Upper lobe of left lung (tissue), 6 donors: ENCODE data around the gene TPM4. TPM values are rescaled to one million over a fixed set of nuclear protein-coding genes. Genes with fewer than 3 reads are reported as not detected.

Source experiments
- ATAC-seq, 2 donors: fragments of 200-7000 bp; cut with Tn5 transposase; one replicate each; pipeline ENCODE4 v1.9.1; 2022; ENCODE audit warnings: mild to moderate bottlenecking in 2 of 2, moderate library complexity in 2 of 2; ENCODE audit not compliant: low FRiP score in 2 of 2
- DNase-seq, 2 donors: peaks; one replicate each; pipeline ENCODE4 v3.0.0-alpha.2; 2019 to 2020
- H3K27ac ChIP-seq, 4 donors: fragments of 200-600 bp; sonication (generic); one replicate each; pipeline ENCODE4 v1.5.1; 2016 to 2019
- H3K27me3 ChIP-seq, 4 donors: fragments of 200-600 bp; sonication (generic); one replicate each; pipeline ENCODE4 v1.5.1; 2017 to 2019
- H3K36me3 ChIP-seq, 4 donors: fragments of 200-600 bp; sonication (generic); one replicate each; pipeline ENCODE4 v1.5.1; 2016 to 2019
- H3K4me1 ChIP-seq, 4 donors: fragments of 200-600 bp; sonication (generic); one replicate each; pipeline ENCODE4 v1.5.1; 2018 to 2019
- H3K4me3 ChIP-seq, 4 donors: fragments of 200-600 bp; sonication (generic); one replicate each; pipeline ENCODE4 v1.5.1; 2017 to 2019; ENCODE audit warnings: mild to moderate bottlenecking in 2 of 4, moderate library complexity in 1 of 4
- H3K9me3 ChIP-seq, 4 donors: fragments of 200-600 bp; sonication (generic); one replicate each; pipeline ENCODE4 v1.5.1; 2018 to 2019
- CTCF ChIP-seq, 6 experiments: fragments of 450-650 bp in 4 of 6; fragments of 200-600 bp in 2 of 6; sonication (generic) in 2 of 6; IDR thresholded peaks; one replicate each; pipeline ENCODE4 v1.5.1; 2016 to 2019; ENCODE audit warnings: antibody characterized with exemption in 6 of 6
- EP300 ChIP-seq, 4 donors: sonication (generic); formaldehyde crosslinking; IDR thresholded peaks; one replicate each; pipeline ENCODE4 v1.5.1; 2017; ENCODE audit warnings: antibody characterized with exemption in 4 of 4, control low read depth in 2 of 4
- POLR2A ChIP-seq, 4 donors: fragments of 450-650 bp; IDR thresholded peaks; one replicate each; pipeline ENCODE4 v1.5.1; 2016 to 2017; ENCODE audit warnings: antibody characterized with exemption in 4 of 4, mild to moderate bottlenecking in 2 of 4
- POLR2AphosphoS5 ChIP-seq, 2 donors: sonication (generic); formaldehyde crosslinking; IDR thresholded peaks; one replicate each; pipeline ENCODE4 v1.5.1; 2017; ENCODE audit warnings: antibody characterized with exemption in 2 of 2
- WGBS, 2 donors: methylation state at CpG; one replicate each; pipeline ENCODE4 v1.1.5; 2017 to 2018; 5-methylcytosine and 5-hydroxymethylcytosine counted together
- total RNA-seq, 6 donors: library from RNA; depleted of rRNA in 4 of 6; stranded (reverse); fragments of >200 nt in 4 of 6; gene quantifications; one replicate each; pipeline versions ENCODE4 v1.1.0 to v1.2.1, GENCODE V29; 2016 to 2021
- donor health status: DM: no; HTN: no; CAD: no; lungs with moderate emphysema.
- donor health status: DM: no; HTN: yes; CAD: no; lungs with severe emphysema.

The TPM4 gene
- total RNA-seq, 6 donors from 2014 or later, result 258 to 569 (median 392) TPM

DNA sequence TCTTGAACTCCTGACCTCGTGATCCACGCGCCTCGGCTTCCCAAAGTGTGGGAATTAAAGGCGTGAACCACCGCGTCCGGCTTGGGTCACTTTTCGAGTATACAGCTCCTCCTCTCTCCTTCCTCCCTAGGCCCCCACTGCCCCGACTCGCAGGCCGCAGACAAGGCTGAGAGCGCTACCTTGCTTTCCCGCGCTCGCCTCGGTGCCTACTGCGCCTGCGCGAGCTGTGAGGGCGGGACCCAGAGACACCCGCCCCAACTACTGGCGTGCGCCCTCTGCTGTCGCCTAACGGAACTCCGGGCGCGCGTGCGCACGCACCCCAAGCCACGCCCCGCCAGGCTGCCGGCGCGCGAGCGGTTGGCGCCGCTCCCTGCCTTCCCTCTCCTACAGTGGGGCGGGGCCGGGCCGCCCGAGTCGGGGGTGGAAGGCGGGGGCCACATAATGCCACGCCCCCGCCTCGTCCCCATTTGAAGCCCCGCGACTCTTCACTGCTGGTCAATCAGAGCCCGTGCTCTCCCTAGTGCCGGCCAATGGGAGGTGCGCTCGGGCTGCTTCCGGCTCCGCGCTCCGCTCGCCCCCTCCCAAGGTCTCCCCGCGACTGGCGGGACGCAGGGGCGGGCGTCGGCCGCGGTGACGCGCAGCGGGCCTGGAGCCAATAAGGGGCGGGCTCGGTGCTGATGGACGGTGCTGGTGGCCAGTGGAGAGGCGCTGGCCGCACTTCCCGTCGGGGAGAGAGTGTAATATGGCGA is 35.0 kb downstream of the TPM4 start, which contains the start of gene RAB8A:
TSS of gene RAB8A (plus strand) at position 730 of the 749 bp plus-strand sequence. CDS start at position 743, 13 bp downstream.
- ATAC-seq (peak; percentile 97 to 99), DNase-seq (peak; percentile 100)
- H3K27ac ChIP-seq, result peak within 1 kb of the TSS; percentile 88 to 98 (median 92)
- H3K36me3 ChIP-seq, result peaks cover 0 to 7% (median 3%) of the 10 kb centered on the region in 4 donors
- peak within 1 kb of the TSS; percentile 68 to 86 (median 74) for H3K4me3 ChIP-seq
- H3K4me1 ChIP-seq, result peaks cover 33 to 58% (median 39%) of the 10 kb centered on the region in 4 donors
- peak; percentile 99 to 100 (median 100) for TF ChIP-seq CTCF (IDR thresholded peaks at IDR 0.05)
- peak in 1 of 4 donors; percentile 10 for TF ChIP-seq EP300 (IDR thresholded peaks at IDR 0.05)
- no peak for TF ChIP-seq POLR2A (IDR thresholded peaks at IDR 0.05)
- TF ChIP-seq POLR2AphosphoS5 (IDR thresholded peaks at IDR 0.05), result peak; percentile 75 to 87
- no peaks in the 10 kb centered on the region for H3K27me3 ChIP-seq
- H3K9me3 ChIP-seq, result no peaks in the 10 kb centered on the region
- 2 to 3% methylated on average over 17 to 59 of the region's 81 CpGs for WGBS, 2 donors

DNA sequence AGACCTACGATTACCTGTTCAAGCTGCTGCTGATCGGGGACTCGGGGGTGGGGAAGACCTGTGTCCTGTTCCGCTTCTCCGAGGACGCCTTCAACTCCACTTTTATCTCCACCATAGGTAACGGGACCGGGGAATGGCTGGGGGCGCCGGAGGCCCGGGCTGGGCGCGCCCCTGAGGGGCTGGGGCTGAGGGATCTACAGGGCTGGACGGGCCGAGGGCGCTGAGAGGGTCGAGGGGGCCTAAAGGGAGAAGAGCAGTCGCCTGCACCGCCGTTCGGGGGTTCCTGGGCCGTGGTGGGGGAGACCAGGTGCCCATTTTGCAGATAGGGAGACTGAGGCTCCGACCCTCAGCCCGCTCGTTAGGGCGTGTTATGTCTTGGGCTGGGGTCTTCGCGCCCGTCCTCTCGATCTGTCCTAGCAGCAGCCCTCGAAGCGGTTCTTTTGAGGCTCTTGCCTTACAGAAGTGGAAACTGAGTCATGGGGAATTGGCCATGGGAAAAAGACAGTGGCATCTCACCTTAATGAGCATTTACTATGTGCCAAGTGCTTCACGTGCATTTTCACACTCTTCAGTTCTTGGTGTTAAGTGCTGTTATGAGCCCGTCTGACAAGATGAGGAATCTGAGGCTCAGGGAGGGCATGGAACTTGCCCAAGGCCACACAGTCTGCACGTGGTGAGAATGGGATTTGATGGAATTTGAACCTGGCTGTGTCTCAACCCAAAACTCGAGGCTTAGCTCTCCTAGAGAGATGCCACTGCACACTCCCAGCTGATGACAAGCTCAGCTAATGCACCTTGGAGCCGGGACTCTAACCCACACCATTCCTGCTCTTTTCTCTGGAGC is 35.8 kb downstream of the TPM4 start:
- Histone ChIP-seq H3K27me3 (no peaks in the 10 kb centered on the region), H3K27ac (peak overlapping the region; percentile 88 to 98 (median 92)), H3K4me3 (peak overlapping the region; percentile 68 to 86 (median 74)), H3K4me1 (peaks cover 33 to 59% (median 46%) of the 10 kb centered on the region in 4 donors), H3K9me3 (no peaks in the 10 kb centered on the region), H3K36me3 (peaks cover 0 to 7% (median 3%) of the 10 kb centered on the region in 4 donors)
- no peak for DNase-seq
- ATAC-seq, result peak in 1 of 2 donors; percentile 1
- TF ChIP-seq CTCF (IDR thresholded peaks at IDR 0.05) (no peak), EP300 (IDR thresholded peaks at IDR 0.05) (no peak), POLR2A (IDR thresholded peaks at IDR 0.05) (peak in 2 of 4 donors; percentile 60 to 73), POLR2AphosphoS5 (IDR thresholded peaks at IDR 0.05) (no peak)
- 2 to 3% methylated on average over 22 to 35 of the region's 37 CpGs for WGBS, 2 donors

- TF ChIP-seq POLR2AphosphoS5 (IDR thresholded peaks at IDR 0.05) (no peak), EP300 (IDR thresholded peaks at IDR 0.05) (no peak), POLR2A (IDR thresholded peaks at IDR 0.05) (no peak), CTCF (IDR thresholded peaks at IDR 0.05) (no peak)
- WGBS, 2 donors, result 24 to 33% methylated on average over 1 to 2 of the region's 2 CpGs
- no peaks in the 10 kb centered on the region for H3K27me3 ChIP-seq
- ATAC-seq (no peak), DNase-seq (no peak)
- H3K9me3 ChIP-seq, result no peaks in the 10 kb centered on the region
- H3K4me3 ChIP-seq, result peak overlapping the region in 3 of 4 donors; percentile 68 to 86 (median 78)
- peaks cover 38 to 65% (median 47%) of the 10 kb centered on the region in 4 donors for H3K4me1 ChIP-seq
- peak overlapping the region; percentile 88 to 98 (median 92) for H3K27ac ChIP-seq
- H3K36me3 ChIP-seq, result peaks cover 0 to 7% (median 3%) of the 10 kb centered on the region in 4 donors
Measured at GRCh38 chr19:16112778-16113177, 36.5 kb downstream of the TPM4 start.

- ATAC-seq (no peak), DNase-seq (no peak)
- TF ChIP-seq POLR2A (IDR thresholded peaks at IDR 0.05) (no peak), CTCF (IDR thresholded peaks at IDR 0.05) (no peak), POLR2AphosphoS5 (IDR thresholded peaks at IDR 0.05) (no peak), EP300 (IDR thresholded peaks at IDR 0.05) (no peak)
- Histone ChIP-seq H3K36me3 (peaks cover 0 to 17% (median 9%) of the 10 kb centered on the region in 4 donors), H3K4me1 (peaks cover 44 to 74% (median 52%) of the 10 kb centered on the region in 4 donors), H3K27ac (no peak overlapping the region), H3K27me3 (no peaks in the 10 kb centered on the region), H3K4me3 (no peak overlapping the region), H3K9me3 (no peaks in the 10 kb centered on the region)
- 89 to 91% methylated on average over 3 of the region's 3 CpGs for WGBS, 2 donors
Measured at GRCh38 chr19:16113727-16114126, 37.4 kb downstream of the TPM4 start.
